Esophagus muscularis mucosa (tissue), 4 donors: ENCODE measurements around the gene CYGB. TPM values are rescaled to one million over a fixed set of nuclear protein-coding genes. Genes with fewer than 3 reads are reported as not detected.
"Not testable (repeated sequence)": the region's sequence is repeated elsewhere in the genome, so short reads cannot be mapped to it uniquely, and the experiment has no call there.

Source experiments
- DNase-seq: peaks from one replicate; pipeline ENCODE4 v3.0.0-alpha.2; 2017; ENCODE audit errors: extremely low spot score
- H3K27ac ChIP-seq, 4 donors: fragments of 200-600 bp; sonication (generic); replicated peaks in 1 of 4; 1 replicate in 3 of 4; 2 replicates in 1 of 4; pipeline ENCODE4 v1.5.1; 2016 to 2019; ENCODE audit warnings: mild to moderate bottlenecking in 1 of 4
- H3K27me3 ChIP-seq, 4 donors: fragments of 200-600 bp; sonication (generic); one replicate each; pipeline versions ENCODE4 v1.5.1 to v1.6.0; 2016 to 2019
- H3K36me3 ChIP-seq, 4 donors: fragments of 200-600 bp; sonication (generic); one replicate each; pipeline ENCODE4 v1.5.1; 2016 to 2019
- H3K4me1 ChIP-seq, 4 donors: fragments of 200-600 bp; sonication (generic); one replicate each; pipeline ENCODE4 v1.5.1; 2016 to 2019
- H3K4me3 ChIP-seq, 4 donors: fragments of 200-600 bp; sonication (generic); 1 replicate in 2 of 4; 2 replicates in 2 of 4; pipeline ENCODE4 v1.5.1; 2016 to 2019; ENCODE audit warnings: mild to moderate bottlenecking in 4 of 4, moderate library complexity in 1 of 4
- H3K9me3 ChIP-seq, 4 donors: fragments of 200-600 bp; sonication (generic); 1 replicate in 3 of 4; 2 replicates in 1 of 4; pipeline ENCODE4 v1.5.1; 2016 to 2019
- EP300 ChIP-seq: sonication (generic); formaldehyde crosslinking; IDR thresholded peaks from one replicate; pipeline ENCODE4 v1.6.1; 2017; ENCODE audit warnings: antibody characterized with exemption
- POLR2A ChIP-seq: fragments of 450-650 bp; IDR thresholded peaks from one replicate; pipeline ENCODE4 v1.6.1; 2017; ENCODE audit warnings: antibody characterized with exemption, moderate library complexity, mild to moderate bottlenecking, low read depth
- POLR2AphosphoS5 ChIP-seq, 2 donors: sonication (generic); formaldehyde crosslinking; IDR thresholded peaks; one replicate each; pipeline ENCODE4 v1.6.1; 2017; ENCODE audit warnings: antibody characterized with exemption in 2 of 2
- WGBS: methylation state at CpG from one replicate; pipeline ENCODE4 v1.1.5; 2018; 5-methylcytosine and 5-hydroxymethylcytosine counted together
- intact Hi-C: fragments of 100-400 bp; cut with DNase I; formaldehyde crosslinking; loops from one replicate; pipeline ENCODE4 v1.15.1; 2023
- total RNA-seq, 4 donors: library from RNA; depleted of rRNA; stranded (reverse); fragments of >200 nt; gene quantifications; one replicate each; pipeline versions ENCODE4 v1.1.0 to v1.2.1, GENCODE V29; 2016
- TF ChIP-seq, protein P1 (sequence below), 3 experiments: fragments of 200-600 bp in 2 of 3; fragments of 450-650 bp in 1 of 3; sonication (generic) in 2 of 3; IDR thresholded peaks; one replicate each; pipeline ENCODE4 v1.5.1; 2017 to 2019; ENCODE audit warnings: antibody characterized with exemption in 3 of 3, mild to moderate bottlenecking in 2 of 3, moderate library complexity in 1 of 3

CYGB gene
- total RNA-seq, 4 donors from 2014 or later, result 10.8 to 23.5 (median 20.7) TPM

DNA sequence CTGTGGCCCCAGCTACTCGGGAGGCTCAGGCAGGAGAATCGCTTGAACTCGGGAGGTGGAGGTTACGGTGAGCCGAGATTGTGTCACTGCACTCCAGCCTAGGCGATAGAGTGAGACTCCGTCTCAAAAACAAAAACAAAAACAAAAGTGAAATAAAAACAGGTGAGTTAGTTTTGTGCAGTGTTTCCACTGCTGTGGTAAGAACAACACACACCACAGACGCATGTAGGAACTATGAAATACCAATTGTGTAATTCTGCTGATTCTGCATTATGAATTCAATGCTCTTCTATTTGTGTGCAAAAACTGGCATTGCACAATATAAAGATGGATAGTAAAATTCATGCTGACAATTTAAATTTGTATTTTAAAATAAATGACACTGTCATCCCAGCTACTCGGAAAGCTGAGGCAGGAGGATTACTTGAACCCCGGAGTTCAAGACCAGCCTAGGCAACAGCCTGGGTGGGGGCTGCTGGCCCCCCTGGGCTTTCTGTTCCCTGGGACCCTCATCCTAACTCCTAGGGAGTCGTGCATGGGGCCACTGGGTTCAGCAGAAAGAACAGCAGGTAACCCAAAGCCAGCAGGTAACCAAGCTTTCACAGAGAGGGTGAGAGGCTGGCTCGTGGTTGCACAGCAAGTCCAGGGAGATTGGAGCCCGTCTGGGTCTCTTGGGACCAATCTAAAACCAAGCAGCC lies 25.7 kb downstream of the CYGB start:
- no peaks in the 10 kb centered on the region for H3K9me3 ChIP-seq
- no peak overlapping the region for H3K27ac ChIP-seq
- no peaks in the 10 kb centered on the region for H3K36me3 ChIP-seq
- no peak for DNase-seq
- peaks cover 0 to 13% (median 0%) of the 10 kb centered on the region in 4 donors for H3K27me3 ChIP-seq
- 85% methylated on average over 12 of the region's 13 CpGs for WGBS
- peaks cover 11 to 19% (median 13%) of the 10 kb centered on the region in 4 donors for H3K4me1 ChIP-seq
- no peak overlapping the region for H3K4me3 ChIP-seq
- TF ChIP-seq POLR2A (no peak), EP300 (no peak), POLR2AphosphoS5 (IDR thresholded peaks at IDR 0.05) (no peak)
- TF ChIP-seq, protein P1, sequence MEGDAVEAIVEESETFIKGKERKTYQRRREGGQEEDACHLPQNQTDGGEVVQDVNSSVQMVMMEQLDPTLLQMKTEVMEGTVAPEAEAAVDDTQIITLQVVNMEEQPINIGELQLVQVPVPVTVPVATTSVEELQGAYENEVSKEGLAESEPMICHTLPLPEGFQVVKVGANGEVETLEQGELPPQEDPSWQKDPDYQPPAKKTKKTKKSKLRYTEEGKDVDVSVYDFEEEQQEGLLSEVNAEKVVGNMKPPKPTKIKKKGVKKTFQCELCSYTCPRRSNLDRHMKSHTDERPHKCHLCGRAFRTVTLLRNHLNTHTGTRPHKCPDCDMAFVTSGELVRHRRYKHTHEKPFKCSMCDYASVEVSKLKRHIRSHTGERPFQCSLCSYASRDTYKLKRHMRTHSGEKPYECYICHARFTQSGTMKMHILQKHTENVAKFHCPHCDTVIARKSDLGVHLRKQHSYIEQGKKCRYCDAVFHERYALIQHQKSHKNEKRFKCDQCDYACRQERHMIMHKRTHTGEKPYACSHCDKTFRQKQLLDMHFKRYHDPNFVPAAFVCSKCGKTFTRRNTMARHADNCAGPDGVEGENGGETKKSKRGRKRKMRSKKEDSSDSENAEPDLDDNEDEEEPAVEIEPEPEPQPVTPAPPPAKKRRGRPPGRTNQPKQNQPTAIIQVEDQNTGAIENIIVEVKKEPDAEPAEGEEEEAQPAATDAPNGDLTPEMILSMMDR (IDR thresholded peaks at IDR 0.05), result no peak
- intact Hi-C loops, result no loop called here

DNA sequence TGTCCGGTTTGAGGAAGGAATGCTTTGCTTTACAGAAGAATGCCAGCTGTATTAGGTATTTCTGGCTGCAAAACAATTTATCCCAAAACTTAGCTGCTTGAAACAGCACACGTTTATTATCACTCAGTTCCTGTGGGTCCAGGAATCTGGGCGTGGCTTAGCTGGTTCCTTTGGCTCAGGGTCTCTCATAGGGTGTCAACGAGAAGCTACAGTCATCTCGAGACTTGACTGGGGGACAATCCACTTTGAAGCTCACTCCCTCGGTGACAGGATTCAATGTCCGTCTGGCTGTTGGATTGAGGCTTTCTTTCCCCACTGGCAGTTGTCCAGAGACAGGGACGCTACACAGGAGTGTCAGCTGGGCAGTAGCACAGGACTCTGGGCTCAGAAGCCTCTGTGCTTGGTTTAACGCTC lies 26.7 kb downstream of the CYGB start:
- Histone ChIP-seq H3K9me3 (no peaks in the 10 kb centered on the region), H3K4me3 (no peak overlapping the region), H3K4me1 (peaks cover 9 to 26% (median 17%) of the 10 kb centered on the region in 4 donors), H3K27me3 (peaks cover 0 to 17% (median 0%) of the 10 kb centered on the region in 4 donors), H3K27ac (no peak overlapping the region), H3K36me3 (no peaks in the 10 kb centered on the region)
- intact Hi-C loops, result no loop called here
- no peak for DNase-seq
- no peak for TF ChIP-seq EP300
- no peak for TF ChIP-seq POLR2A
- no peak for TF ChIP-seq POLR2AphosphoS5 (IDR thresholded peaks at IDR 0.05)
- TF ChIP-seq, protein P1 (IDR thresholded peaks at IDR 0.05), result no peak
- 36% methylated on average over 9 of the region's 9 CpGs for WGBS

DNA sequence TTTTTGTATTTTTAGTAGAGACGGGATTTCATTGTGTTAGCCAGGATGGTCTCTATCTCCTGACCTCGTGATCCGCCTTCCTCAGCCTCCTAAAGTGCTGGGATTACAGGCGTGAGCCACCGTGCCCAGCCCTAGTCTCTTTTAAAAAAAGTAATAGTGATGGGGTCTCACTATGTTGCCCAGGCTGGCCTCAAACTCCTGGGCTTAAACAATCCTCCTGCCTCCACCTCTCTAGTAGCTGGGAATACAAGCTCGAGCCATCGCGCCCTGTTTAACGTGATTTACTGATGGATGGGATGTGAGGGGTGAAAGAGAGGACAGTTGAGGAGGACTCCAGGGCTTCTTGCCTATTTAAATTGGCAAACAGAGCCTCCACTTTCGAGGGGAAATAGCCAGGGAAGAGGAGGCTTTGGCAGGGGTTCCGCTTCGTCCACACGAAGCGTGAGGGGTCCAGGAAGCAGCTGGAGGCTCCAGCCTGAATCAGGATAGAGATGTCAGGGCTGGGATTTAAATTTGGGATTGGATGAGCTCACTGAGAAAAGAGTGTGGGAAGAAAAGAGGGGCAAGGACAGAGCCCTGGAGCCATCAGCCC lies 28.9 kb downstream of the CYGB start:
- DNase-seq, H3K9me3 ChIP-seq, H3K27ac ChIP-seq, H3K36me3 ChIP-seq, H3K4me3 ChIP-seq: not testable (repeated sequence)
- WGBS, result 51% methylated on average over 14 of the region's 14 CpGs
- intact Hi-C loops, result loop anchor here (10.0 kb wide), 1 partner anchor 204 kb away; the partner anchor contains the start of gene QRICH2
- peaks cover 0 to 20% (median 0%) of the 10 kb centered on the region in 4 donors for H3K27me3 ChIP-seq
- H3K4me1 ChIP-seq, result peaks cover 6 to 17% (median 8%) of the 10 kb centered on the region in 4 donors

- DNase-seq, result no peak
- no peak overlapping the region for H3K4me3 ChIP-seq
- peaks cover 0 to 20% (median 0%) of the 10 kb centered on the region in 4 donors for H3K27me3 ChIP-seq
- peaks cover 12 to 24% (median 14%) of the 10 kb centered on the region in 4 donors for H3K4me1 ChIP-seq
- no peaks in the 10 kb centered on the region for H3K36me3 ChIP-seq
- 26% methylated on average over 23 of the region's 24 CpGs for WGBS
- intact Hi-C loops, result loop anchor here (1.0 to 10.0 kb wide), 3 partner anchors 40 to 202 kb away; partner anchors contain the start of gene QRICH2
- no peak for TF ChIP-seq POLR2A
- no peak for TF ChIP-seq EP300
- peak in 1 of 2 donors; percentile 50 for TF ChIP-seq POLR2AphosphoS5 (IDR thresholded peaks at IDR 0.05)
- TF ChIP-seq, protein P1 (IDR thresholded peaks at IDR 0.05), result peak in 2 of 3 experiments; percentile 95 to 96
- H3K9me3 ChIP-seq, result no peaks in the 10 kb centered on the region
- H3K27ac ChIP-seq, result no peak overlapping the region
Observed at GRCh38 chr17:76506408-76507345, 30.8 kb downstream of the CYGB start.

- DNase-seq, result no peak
- WGBS, result 77% methylated on average over 7 of the region's 7 CpGs
- H3K27me3 ChIP-seq, result peaks cover 0 to 20% (median 0%) of the 10 kb centered on the region in 4 donors
- no peak overlapping the region for H3K4me3 ChIP-seq
- TF ChIP-seq POLR2AphosphoS5 (IDR thresholded peaks at IDR 0.05), result no peak
- TF ChIP-seq, protein P1 (IDR thresholded peaks at IDR 0.05), result no peak
- no peak for TF ChIP-seq EP300
- TF ChIP-seq POLR2A, result no peak
- no peaks in the 10 kb centered on the region for H3K36me3 ChIP-seq
- no peak overlapping the region for H3K27ac ChIP-seq
- H3K9me3 ChIP-seq, result no peaks in the 10 kb centered on the region
- intact Hi-C loops, result loop anchor here (10.0 kb wide), 1 partner anchor 199 kb away; the partner anchor contains the start of gene QRICH2
- H3K4me1 ChIP-seq, result peaks cover 18 to 36% (median 35%) of the 10 kb centered on the region in 4 donors
Observed at GRCh38 chr17:76504117-76504516, 33.4 kb downstream of the CYGB start.
